Stomach (tissue), 9 donors: ENCODE results near the gene RET. TPM values are rescaled to one million over a fixed set of nuclear protein-coding genes. Genes with fewer than 3 reads are reported as not detected.

Experiments used
- DNase-seq, 2 donors: peaks; one replicate each; pipeline versions ENCODE4 v3.0.0 to v3.0.0-alpha.2; 2013 to 2019
- H3K27ac ChIP-seq, 5 donors: fragments of 200-600 bp in 4 of 5; sonication (generic) in 4 of 5; one replicate each; pipeline ENCODE4 v1.5.1; 2013 to 2019; ENCODE audit warnings: mild to moderate bottlenecking in 1 of 5, moderate library complexity in 1 of 5
- H3K27me3 ChIP-seq, 3 donors: fragments of 200-600 bp; sonication (generic); one replicate each; pipeline ENCODE4 v1.5.1; 2017 to 2019; ENCODE audit warnings: mixed run types in 1 of 3
- H3K36me3 ChIP-seq, 4 donors: fragments of 200-600 bp; sonication (generic); 1 replicate in 3 of 4; 2 replicates in 1 of 4; pipeline ENCODE4 v1.5.1; 2016 to 2019
- H3K4me1 ChIP-seq, 4 donors: fragments of 200-600 bp; sonication (generic); one replicate each; pipeline ENCODE4 v1.5.1; 2016 to 2019
- H3K4me3 ChIP-seq, 4 donors: fragments of 200-600 bp; sonication (generic) in 3 of 4; one replicate each; pipeline ENCODE4 v1.5.1; 2016 to 2019; ENCODE audit warnings: mild to moderate bottlenecking in 1 of 4
- H3K9me3 ChIP-seq, 4 donors: fragments of 200-600 bp; sonication (generic); one replicate each; pipeline ENCODE4 v1.5.1; 2016 to 2019
- CTCF ChIP-seq, 7 experiments: fragments of 450-650 bp in 4 of 7; fragments of 200-600 bp in 3 of 7; sonication (generic) in 3 of 7; IDR thresholded peaks; one replicate each; pipeline ENCODE4 v1.5.1; 2016 to 2019; ENCODE audit warnings: antibody characterized with exemption in 7 of 7, control low read depth in 2 of 7, mild to moderate bottlenecking in 1 of 7
- EP300 ChIP-seq: sonication (generic); formaldehyde crosslinking; IDR thresholded peaks from one replicate; pipeline ENCODE4 v1.6.1; 2017; ENCODE audit warnings: antibody characterized with exemption
- POLR2A ChIP-seq, 4 donors: fragments of 450-650 bp; IDR thresholded peaks; one replicate each; pipeline ENCODE4 v1.6.1; 2016; ENCODE audit warnings: antibody characterized with exemption in 4 of 4, control low read depth in 2 of 4, mild to moderate bottlenecking in 1 of 4, moderate library complexity in 1 of 4
- POLR2AphosphoS5 ChIP-seq, 3 donors: sonication (generic); formaldehyde crosslinking; IDR thresholded peaks; one replicate each; pipeline ENCODE4 v1.6.1; 2016; ENCODE audit warnings: antibody characterized with exemption in 3 of 3
- WGBS, 5 donors: extraction: QIAGEN DNeasy Blood & Tissue Kit in 3 of 5; methylation state at CpG; one replicate each; pipeline versions ENCODE4 v1.1.5 to v1.1.7; 2013 to 2018; 5-methylcytosine and 5-hydroxymethylcytosine counted together
- intact Hi-C: fragments of 100-400 bp; cut with DNase I; formaldehyde crosslinking; loops from one replicate; pipeline ENCODE4 v1.15.1; 2023; ENCODE audit warnings: low total_unique reads
- polyA plus RNA-seq, 3 donors: library from polyadenylated mRNA; stranded (reverse); fragments of 200-250 nt; gene quantifications; one replicate each; pipeline ENCODE4 v1.2.3, GENCODE V29; 2013
- total RNA-seq, 5 donors: library from RNA; depleted of rRNA; stranded (reverse); fragments of >200 nt; gene quantifications; one replicate each; pipeline versions ENCODE4 v1.1.0 to v1.2.3, GENCODE V29; 2014 to 2016
- donor health status: healthy with polysubstance abuse.
- donor health status: Bipolar disorder and iron deficiency.
- donor health status: healthy.

The RET gene
- total and polyA plus RNA-seq, 8 donors, result 0.31 to 9.8 (median 2.5) TPM; not detected in 2

- Histone ChIP-seq H3K9me3 (no peaks in the 10 kb centered on the region), H3K27me3 (no peaks in the 10 kb centered on the region), H3K4me1 (peaks cover 0 to 9% (median 4%) of the 10 kb centered on the region in 4 donors), H3K36me3 (no peaks in the 10 kb centered on the region), H3K27ac (no peak overlapping the region), H3K4me3 (no peak overlapping the region)
- 45 to 94% (median 75%) methylated on average over 6 to 17 of the region's 17 CpGs for WGBS, 5 donors
- DNase-seq, result no peak
- TF ChIP-seq EP300 (no peak), POLR2A (IDR thresholded peaks at IDR 0.05) (no peak)
- intact Hi-C loops, result no loop called here
Measured at GRCh38 chr10:43114743-43115611, 38.1 kb downstream of the RET start.

- TF ChIP-seq POLR2AphosphoS5 (IDR thresholded peaks at IDR 0.05), result no peak
- TF ChIP-seq CTCF (IDR thresholded peaks at IDR 0.05), result no peak
- no peak for TF ChIP-seq POLR2A (IDR thresholded peaks at IDR 0.05)
- TF ChIP-seq EP300, result no peak
- intact Hi-C loops, result no loop called here
- H3K27ac ChIP-seq, result no peak overlapping the region
- DNase-seq, result no peak
- 81 to 94% (median 89%) methylated on average over 9 to 10 of the region's 10 CpGs for WGBS, 5 donors
- no peaks in the 10 kb centered on the region for H3K36me3 ChIP-seq
- no peak overlapping the region for H3K4me3 ChIP-seq
- no peaks in the 10 kb centered on the region for H3K9me3 ChIP-seq
- peaks cover 0 to 4% (median 0%) of the 10 kb centered on the region in 4 donors for H3K4me1 ChIP-seq
- H3K27me3 ChIP-seq, result no peaks in the 10 kb centered on the region
Measured at GRCh38 chr10:43115881-43116595, 39.2 kb downstream of the RET start.

- WGBS, 5 donors, result 69 to 93% (median 86%) methylated on average over 10 of the region's 10 CpGs
- TF ChIP-seq POLR2AphosphoS5 (IDR thresholded peaks at IDR 0.05) (no peak), CTCF (IDR thresholded peaks at IDR 0.05) (no peak), EP300 (no peak), POLR2A (IDR thresholded peaks at IDR 0.05) (no peak)
- peaks cover 0 to 9% (median 0%) of the 10 kb centered on the region in 4 donors for H3K4me1 ChIP-seq
- H3K36me3 ChIP-seq, result no peaks in the 10 kb centered on the region
- H3K9me3 ChIP-seq, result no peaks in the 10 kb centered on the region
- no peaks in the 10 kb centered on the region for H3K27me3 ChIP-seq
- intact Hi-C loops, result no loop called here
- DNase-seq, result no peak
- H3K27ac ChIP-seq, result no peak overlapping the region
- no peak overlapping the region for H3K4me3 ChIP-seq
Measured at GRCh38 chr10:43116596-43116995, 39.7 kb downstream of the RET start.

- 60 to 88% (median 75%) methylated on average over 6 to 9 of the region's 9 CpGs for WGBS, 5 donors
- no peak overlapping the region for H3K4me3 ChIP-seq
- no peak overlapping the region for H3K27ac ChIP-seq
- H3K9me3 ChIP-seq, result no peaks in the 10 kb centered on the region
- H3K36me3 ChIP-seq, result no peaks in the 10 kb centered on the region
- intact Hi-C loops, result no loop called here
- DNase-seq, result no peak
- TF ChIP-seq EP300 (no peak), CTCF (IDR thresholded peaks at IDR 0.05) (no peak), POLR2A (IDR thresholded peaks at IDR 0.05) (no peak), POLR2AphosphoS5 (IDR thresholded peaks at IDR 0.05) (no peak)
- H3K4me1 ChIP-seq, result peaks cover 0 to 15% (median 0%) of the 10 kb centered on the region in 4 donors
- H3K27me3 ChIP-seq, result no peaks in the 10 kb centered on the region
Measured at GRCh38 chr10:43117031-43117776, 40.3 kb downstream of the RET start.
